IPS-NIHi7 (cell line): ENCODE results near the gene ARHGAP44.

Source experiments
- DNase-seq: peaks from one replicate; pipeline ENCODE4 v3.0.0; 2012; ENCODE audit warnings: mixed read lengths; ENCODE audit errors: extremely low spot score

ARHGAP44 gene

GRCh38 chr17:13024526-13025257 lies 235.4 kb downstream of the ARHGAP44 start:
- peak; percentile 84 for DNase-seq

GRCh38 chr17:13025258-13025627 lies 235.9 kb downstream of the ARHGAP44 start:
- no peak for DNase-seq

- no peak for DNase-seq
Observed at GRCh38 chr17:13025687-13026086, 236.4 kb downstream of the ARHGAP44 start.

- no peak for DNase-seq
Observed at GRCh38 chr17:13027246-13027645, 237.9 kb downstream of the ARHGAP44 start.

- no peak for DNase-seq
Observed at GRCh38 chr17:13029340-13029739, 240.0 kb downstream of the ARHGAP44 start.

- no peak for DNase-seq
Observed at GRCh38 chr17:13030056-13030455, 240.8 kb downstream of the ARHGAP44 start.

GRCh38 chr17:13030459-13031300 lies 241.4 kb downstream of the ARHGAP44 start:
- DNase-seq: peak; percentile 73

GRCh38 chr17:13031718-13032350 lies 242.5 kb downstream of the ARHGAP44 start:
- peak; percentile 78 for DNase-seq

GRCh38 chr17:13035420-13035819 lies 246.1 kb downstream of the ARHGAP44 start:
- DNase-seq: no peak

GRCh38 chr17:13036751-13037150 lies 247.5 kb downstream of the ARHGAP44 start:
- DNase-seq: no peak

GRCh38 chr17:13038931-13039665 lies 249.8 kb downstream of the ARHGAP44 start:
- no peak for DNase-seq
